GM10266 (cell line): ENCODE measurements around the gene CAMTA1.
"Not testable (repeated sequence)": the region's sequence is repeated elsewhere in the genome, so short reads cannot be mapped to it uniquely, and the experiment has no call there.

Experiments
- DNase-seq: peaks from one replicate; pipeline ENCODE4 v3.0.0; 2012; ENCODE audit errors: extremely low spot score
- CTCF ChIP-seq: IDR thresholded peaks from 2 replicates; pipeline ENCODE4 v1.5.1; 2012; ENCODE audit warnings: mild to moderate bottlenecking, low read depth; ENCODE audit not compliant: control insufficient read depth, insufficient read depth; ENCODE audit errors: missing control alignments

The CAMTA1 gene

GRCh38 chr1:7594714-7595295, 809.6 kb downstream of the CAMTA1 start:
- TF ChIP-seq CTCF = no peak
- DNase-seq = no peak

GRCh38 chr1:7595336-7595735, 810.1 kb downstream of the CAMTA1 start:
- no peak for DNase-seq
- TF ChIP-seq CTCF = no peak

- TF ChIP-seq CTCF = no peak
- DNase-seq = no peak
Measured at GRCh38 chr1:7596126-7596965, 811.1 kb downstream of the CAMTA1 start.

- not testable (repeated sequence) for DNase-seq
Measured at GRCh38 chr1:7598058-7598457, 812.8 kb downstream of the CAMTA1 start.

GRCh38 chr1:7604906-7605305, 819.7 kb downstream of the CAMTA1 start:
- DNase-seq = not testable (repeated sequence)

- DNase-seq = no peak
- TF ChIP-seq CTCF = no peak
Measured at GRCh38 chr1:7606096-7606495, 820.8 kb downstream of the CAMTA1 start.

- no peak for TF ChIP-seq CTCF
Measured at GRCh38 chr1:7607097-7607496, 821.8 kb downstream of the CAMTA1 start.

GRCh38 chr1:7608628-7609305, 823.5 kb downstream of the CAMTA1 start:
- no peak for TF ChIP-seq CTCF
- no peak for DNase-seq

More at GRCh38 chr1:7607097-7607496, 821.8 kb downstream of the CAMTA1 start:
- no peak for DNase-seq
